ENCODE results near the gene COL4A6. TPM values are rescaled to one million over a fixed set of nuclear protein-coding genes. Genes with fewer than 3 reads are reported as not detected.

COL4A6 gene
- total RNA-seq, 3 donors from 2014 or later: 6.9 to 13.9 (median 10.7) TPM

DNA sequence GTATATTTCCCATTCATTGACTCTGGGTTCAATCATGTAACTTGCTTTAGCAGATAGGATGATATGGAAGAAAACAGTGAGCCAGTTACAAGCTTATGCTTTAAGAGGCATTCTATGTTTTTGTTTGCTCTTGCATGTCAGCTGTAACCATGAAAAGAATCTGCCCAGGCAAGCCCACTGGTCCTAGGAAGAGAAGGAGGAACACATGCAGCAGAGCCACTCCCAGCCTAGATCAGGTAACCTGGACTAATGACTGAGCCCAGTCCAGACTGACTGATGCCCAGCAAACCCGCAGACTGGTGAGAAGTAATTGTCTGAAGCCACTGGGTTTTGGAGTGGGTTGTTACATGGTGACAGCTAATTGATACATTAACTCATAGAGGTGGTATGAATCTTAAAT is 167.9 kb downstream of the COL4A6 start:
- no peak for DNase-seq (ENCODE audit: low spot score in 2 of 2)
- no peaks in the 10 kb centered on the region for H3K36me3 ChIP-seq
- intact Hi-C loops (cut with DNase I; ENCODE audit: low total_unique reads): no loop called here
- H3K4me3 ChIP-seq: no peak overlapping the region
- no peaks in the 10 kb centered on the region for H3K4me1 ChIP-seq
- peaks cover 0 to 52% of the 10 kb centered on the region in 2 donors for H3K27me3 ChIP-seq
- H3K27ac ChIP-seq: no peak overlapping the region
- no peaks in the 10 kb centered on the region for H3K9me3 ChIP-seq
- no peak for TF ChIP-seq POLR2A (IDR thresholded peaks at IDR 0.05)
- TF ChIP-seq, protein P1, sequence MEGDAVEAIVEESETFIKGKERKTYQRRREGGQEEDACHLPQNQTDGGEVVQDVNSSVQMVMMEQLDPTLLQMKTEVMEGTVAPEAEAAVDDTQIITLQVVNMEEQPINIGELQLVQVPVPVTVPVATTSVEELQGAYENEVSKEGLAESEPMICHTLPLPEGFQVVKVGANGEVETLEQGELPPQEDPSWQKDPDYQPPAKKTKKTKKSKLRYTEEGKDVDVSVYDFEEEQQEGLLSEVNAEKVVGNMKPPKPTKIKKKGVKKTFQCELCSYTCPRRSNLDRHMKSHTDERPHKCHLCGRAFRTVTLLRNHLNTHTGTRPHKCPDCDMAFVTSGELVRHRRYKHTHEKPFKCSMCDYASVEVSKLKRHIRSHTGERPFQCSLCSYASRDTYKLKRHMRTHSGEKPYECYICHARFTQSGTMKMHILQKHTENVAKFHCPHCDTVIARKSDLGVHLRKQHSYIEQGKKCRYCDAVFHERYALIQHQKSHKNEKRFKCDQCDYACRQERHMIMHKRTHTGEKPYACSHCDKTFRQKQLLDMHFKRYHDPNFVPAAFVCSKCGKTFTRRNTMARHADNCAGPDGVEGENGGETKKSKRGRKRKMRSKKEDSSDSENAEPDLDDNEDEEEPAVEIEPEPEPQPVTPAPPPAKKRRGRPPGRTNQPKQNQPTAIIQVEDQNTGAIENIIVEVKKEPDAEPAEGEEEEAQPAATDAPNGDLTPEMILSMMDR (IDR thresholded peaks at IDR 0.05): no peak
- TF ChIP-seq POLR2AphosphoS5 (IDR thresholded peaks at IDR 0.05): no peak

DNA sequence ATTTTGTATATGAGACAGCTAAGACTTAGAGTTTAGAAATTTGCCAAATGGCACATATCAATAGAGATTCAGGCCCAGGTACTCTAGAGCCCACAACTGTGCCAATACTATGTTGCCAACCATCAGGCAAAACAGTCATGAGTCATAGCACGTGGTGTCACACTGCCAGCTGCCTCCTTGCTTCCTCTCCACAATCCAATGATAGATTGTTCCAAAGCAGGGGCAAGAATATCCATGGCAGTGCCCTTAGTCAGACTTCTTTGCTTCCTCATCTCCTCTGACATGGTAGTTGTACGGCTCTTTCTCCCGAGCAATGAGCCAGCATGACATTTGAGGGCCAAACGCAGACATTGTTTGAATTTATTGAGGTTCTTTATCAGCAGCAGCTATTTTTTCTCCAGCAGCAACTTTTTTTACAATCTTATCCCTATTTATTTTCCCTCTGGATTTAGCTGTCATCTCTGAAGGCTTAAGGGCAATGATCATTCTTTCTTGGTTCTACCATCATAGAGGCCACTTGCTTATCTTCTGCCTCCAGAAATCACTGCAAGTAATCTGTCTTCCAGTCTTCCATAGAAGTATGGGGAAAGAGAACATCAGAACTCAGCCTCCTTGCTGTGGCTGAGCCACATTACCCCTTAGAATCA is 169.7 kb downstream of the COL4A6 start:
- H3K27me3 ChIP-seq: peaks cover 0 to 50% of the 10 kb centered on the region in 2 donors
- H3K36me3 ChIP-seq: no peaks in the 10 kb centered on the region
- no peaks in the 10 kb centered on the region for H3K4me1 ChIP-seq
- no peak for DNase-seq (ENCODE audit: low spot score in 2 of 2)
- H3K27ac ChIP-seq: no peak overlapping the region
- TF ChIP-seq, protein P1 (IDR thresholded peaks at IDR 0.05): no peak
- TF ChIP-seq POLR2AphosphoS5 (IDR thresholded peaks at IDR 0.05): no peak
- TF ChIP-seq POLR2A (IDR thresholded peaks at IDR 0.05): no peak
- intact Hi-C loops (cut with DNase I; ENCODE audit: low total_unique reads): no loop called here
- no peak overlapping the region for H3K4me3 ChIP-seq
- H3K9me3 ChIP-seq: no peaks in the 10 kb centered on the region

DNA sequence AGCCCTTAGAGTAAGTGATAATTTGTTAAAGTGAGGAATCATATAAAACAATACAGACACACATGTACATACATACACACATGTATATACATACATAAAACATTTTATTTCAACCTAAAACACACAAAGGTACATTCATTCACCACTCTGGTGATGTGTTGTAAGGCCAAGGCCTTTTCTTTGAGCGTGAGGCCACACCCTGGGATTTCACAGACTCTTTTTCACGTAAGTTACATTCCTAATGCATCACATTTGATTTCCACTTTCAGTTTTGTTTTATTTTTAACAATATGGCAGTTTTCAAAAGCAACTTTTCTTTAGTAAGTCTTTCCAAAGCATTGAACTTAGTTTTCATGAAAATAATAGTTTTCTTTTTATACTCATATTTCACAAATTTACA is 170.7 kb downstream of the COL4A6 start:
- Histone ChIP-seq H3K36me3 (no peaks in the 10 kb centered on the region), H3K27ac (no peak overlapping the region), H3K4me1 (no peaks in the 10 kb centered on the region), H3K4me3 (no peak overlapping the region), H3K9me3 (no peaks in the 10 kb centered on the region), H3K27me3 (peaks cover 0 to 57% of the 10 kb centered on the region in 2 donors)
- intact Hi-C loops (cut with DNase I; ENCODE audit: low total_unique reads): no loop called here
- no peak for TF ChIP-seq POLR2AphosphoS5 (IDR thresholded peaks at IDR 0.05)
- TF ChIP-seq POLR2A (IDR thresholded peaks at IDR 0.05): no peak
- TF ChIP-seq, protein P1 (IDR thresholded peaks at IDR 0.05): no peak
- no peak for DNase-seq (ENCODE audit: low spot score in 2 of 2)

DNA sequence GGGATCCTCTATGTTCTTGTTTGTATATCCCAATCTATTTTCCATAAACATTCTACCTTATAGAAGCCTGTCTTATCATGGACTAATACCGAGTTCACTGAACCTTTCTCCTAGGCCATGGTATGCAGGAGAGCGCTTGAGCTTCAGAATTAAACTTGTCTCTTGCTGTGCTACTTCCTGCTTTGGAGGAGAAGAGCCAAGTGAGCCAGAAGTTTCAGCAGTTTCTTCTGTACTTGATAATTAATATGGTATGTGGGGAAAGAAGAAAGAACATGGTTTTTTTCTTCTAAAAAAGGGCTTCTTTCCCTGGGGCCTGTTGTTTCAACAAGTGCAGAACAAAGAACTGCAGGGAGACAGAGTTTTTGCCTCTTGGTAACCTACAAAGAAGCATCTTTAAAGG is 173.8 kb downstream of the COL4A6 start:
- no peak overlapping the region for H3K4me3 ChIP-seq
- no peak overlapping the region for H3K27ac ChIP-seq
- peaks cover 0 to 66% of the 10 kb centered on the region in 2 donors for H3K27me3 ChIP-seq
- intact Hi-C loops (cut with DNase I; ENCODE audit: low total_unique reads): no loop called here
- TF ChIP-seq, protein P1 (IDR thresholded peaks at IDR 0.05): no peak
- TF ChIP-seq POLR2AphosphoS5 (IDR thresholded peaks at IDR 0.05): no peak
- TF ChIP-seq POLR2A (IDR thresholded peaks at IDR 0.05): no peak
- H3K9me3 ChIP-seq: no peaks in the 10 kb centered on the region
- no peak for DNase-seq (ENCODE audit: low spot score in 2 of 2)
- H3K4me1 ChIP-seq: no peaks in the 10 kb centered on the region
- H3K36me3 ChIP-seq: no peaks in the 10 kb centered on the region

DNA sequence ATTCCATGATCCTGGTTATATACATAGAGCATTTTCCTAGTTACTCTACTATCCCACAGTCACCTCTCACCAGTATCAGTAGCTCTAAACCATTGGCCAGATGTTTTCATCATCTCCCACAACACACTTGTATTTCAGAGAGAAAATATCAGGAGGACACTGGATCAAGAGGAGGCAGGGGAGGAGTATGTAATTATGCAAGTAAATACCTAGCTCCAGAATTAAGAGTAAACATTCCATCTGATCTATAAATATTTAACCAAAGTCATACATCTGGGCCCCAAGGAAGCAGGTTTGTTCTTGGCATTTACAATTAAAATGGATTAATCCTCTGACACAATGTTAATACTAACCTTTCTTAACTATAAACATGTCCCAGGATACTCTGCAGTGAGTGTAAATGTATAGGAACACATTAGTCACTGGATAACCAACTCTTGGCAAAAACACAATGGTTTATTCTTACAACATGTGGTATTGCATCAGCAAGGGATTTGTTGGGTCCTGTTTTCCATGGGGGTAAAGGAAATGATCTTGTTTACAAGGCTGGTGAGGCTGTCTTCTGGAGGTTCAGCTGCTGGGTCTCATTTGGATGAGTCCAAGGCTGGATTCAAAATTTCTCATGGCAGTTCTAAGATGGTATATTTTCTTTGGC is 176.5 kb downstream of the COL4A6 start:
- intact Hi-C loops (cut with DNase I; ENCODE audit: low total_unique reads): no loop called here
- H3K27me3 ChIP-seq: peaks cover 0 to 66% of the 10 kb centered on the region in 2 donors
- H3K9me3 ChIP-seq: no peaks in the 10 kb centered on the region
- no peak overlapping the region for H3K4me3 ChIP-seq
- no peaks in the 10 kb centered on the region for H3K36me3 ChIP-seq
- DNase-seq (ENCODE audit: low spot score in 2 of 2): no peak
- TF ChIP-seq POLR2A (IDR thresholded peaks at IDR 0.05) (no peak), POLR2AphosphoS5 (IDR thresholded peaks at IDR 0.05) (no peak)
- TF ChIP-seq, protein P1 (IDR thresholded peaks at IDR 0.05): no peak
- H3K4me1 ChIP-seq: no peaks in the 10 kb centered on the region
- no peak overlapping the region for H3K27ac ChIP-seq

All from breast epithelium (tissue), 4 donors.